Measurements from ENCODE around the gene NME7.

Gene NME7

DNA sequence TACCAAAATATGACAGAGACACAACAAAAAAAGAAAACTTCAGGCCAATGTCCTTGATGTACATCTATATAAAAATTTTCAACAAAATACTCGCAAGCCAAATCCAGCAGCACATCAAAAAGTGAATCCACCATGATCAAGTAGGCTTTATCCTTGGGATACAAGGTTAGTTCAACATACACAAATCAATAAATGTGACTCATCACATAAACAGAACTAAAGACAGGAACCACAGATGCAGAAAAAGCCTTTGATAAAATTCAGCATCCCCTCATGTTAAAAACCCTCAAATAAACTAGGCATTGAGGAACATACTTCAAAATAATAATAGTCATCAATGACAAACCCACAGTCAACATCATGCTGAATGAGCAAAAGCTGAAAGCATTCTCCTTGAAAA, 101.5 kb downstream of the NME7 start:
- DNase-seq (ENCODE audit: low spot score): no peak
- TF ChIP-seq, protein P1, sequence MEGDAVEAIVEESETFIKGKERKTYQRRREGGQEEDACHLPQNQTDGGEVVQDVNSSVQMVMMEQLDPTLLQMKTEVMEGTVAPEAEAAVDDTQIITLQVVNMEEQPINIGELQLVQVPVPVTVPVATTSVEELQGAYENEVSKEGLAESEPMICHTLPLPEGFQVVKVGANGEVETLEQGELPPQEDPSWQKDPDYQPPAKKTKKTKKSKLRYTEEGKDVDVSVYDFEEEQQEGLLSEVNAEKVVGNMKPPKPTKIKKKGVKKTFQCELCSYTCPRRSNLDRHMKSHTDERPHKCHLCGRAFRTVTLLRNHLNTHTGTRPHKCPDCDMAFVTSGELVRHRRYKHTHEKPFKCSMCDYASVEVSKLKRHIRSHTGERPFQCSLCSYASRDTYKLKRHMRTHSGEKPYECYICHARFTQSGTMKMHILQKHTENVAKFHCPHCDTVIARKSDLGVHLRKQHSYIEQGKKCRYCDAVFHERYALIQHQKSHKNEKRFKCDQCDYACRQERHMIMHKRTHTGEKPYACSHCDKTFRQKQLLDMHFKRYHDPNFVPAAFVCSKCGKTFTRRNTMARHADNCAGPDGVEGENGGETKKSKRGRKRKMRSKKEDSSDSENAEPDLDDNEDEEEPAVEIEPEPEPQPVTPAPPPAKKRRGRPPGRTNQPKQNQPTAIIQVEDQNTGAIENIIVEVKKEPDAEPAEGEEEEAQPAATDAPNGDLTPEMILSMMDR (IDR thresholded peaks at IDR 0.05; ENCODE audit: extremely low read depth, insufficient read depth, missing control alignments): no peak
- in situ Hi-C loops (cut with MboI; ENCODE audit: low pct_unique_long_range_greater_than_20kb, low sequenced_read_pairs, unreplicated experiment): no loop called here

DNA sequence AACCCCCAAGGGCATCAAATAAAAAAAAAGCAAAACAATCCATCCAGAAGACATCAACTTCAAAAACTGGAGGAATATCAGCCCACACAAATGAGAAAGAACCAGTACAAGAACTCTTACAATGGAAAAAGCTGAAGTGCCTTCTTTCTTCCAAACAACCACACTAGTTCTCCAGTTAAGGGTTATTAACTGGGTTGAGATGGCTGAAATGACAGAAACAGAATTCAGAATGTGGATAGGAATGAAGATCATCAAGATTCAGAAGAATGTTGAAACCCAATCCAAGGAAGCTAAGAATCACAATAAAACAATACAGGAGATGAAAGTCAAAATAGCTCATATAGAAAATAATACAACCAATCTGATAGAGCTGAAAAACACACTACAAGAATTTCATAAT, 104.5 kb downstream of the NME7 start:
- DNase-seq (ENCODE audit: low spot score): no peak
- TF ChIP-seq, protein P1 (IDR thresholded peaks at IDR 0.05; ENCODE audit: extremely low read depth, insufficient read depth, missing control alignments): no peak
- in situ Hi-C loops (cut with MboI; ENCODE audit: low pct_unique_long_range_greater_than_20kb, low sequenced_read_pairs, unreplicated experiment): no loop called here

DNA sequence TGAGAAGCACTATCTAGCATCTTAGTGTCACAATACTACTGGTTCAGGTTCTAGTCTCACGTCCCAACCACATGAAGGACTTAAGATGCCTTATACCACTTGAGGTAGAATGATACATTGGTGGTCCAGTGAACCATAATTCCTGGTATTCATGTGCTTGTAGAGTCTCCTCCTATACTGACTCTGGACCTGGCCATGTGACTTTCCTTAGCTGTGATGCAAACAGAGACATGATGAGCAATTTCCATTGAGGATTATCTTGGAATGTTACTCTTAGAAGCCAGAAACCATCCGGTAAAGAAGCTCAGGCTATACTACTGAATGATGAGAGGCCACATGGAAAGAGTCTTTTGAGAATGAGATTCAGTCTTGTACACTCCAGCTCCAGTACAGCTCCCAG, 105.7 kb downstream of the NME7 start:
- no peak for DNase-seq (ENCODE audit: low spot score)
- TF ChIP-seq, protein P1 (IDR thresholded peaks at IDR 0.05; ENCODE audit: extremely low read depth, insufficient read depth, missing control alignments): no peak
- in situ Hi-C loops (cut with MboI; ENCODE audit: low pct_unique_long_range_greater_than_20kb, low sequenced_read_pairs, unreplicated experiment): no loop called here

- TF ChIP-seq, protein P1 (IDR thresholded peaks at IDR 0.05; ENCODE audit: extremely low read depth, insufficient read depth, missing control alignments): no peak
- no peak for DNase-seq (ENCODE audit: low spot score)
- in situ Hi-C loops (cut with MboI; ENCODE audit: low pct_unique_long_range_greater_than_20kb, low sequenced_read_pairs, unreplicated experiment): no loop called here
These were observed 107.0 kb downstream of the NME7 start for GRCh38 chr1:169260478-169261151.

DNA sequence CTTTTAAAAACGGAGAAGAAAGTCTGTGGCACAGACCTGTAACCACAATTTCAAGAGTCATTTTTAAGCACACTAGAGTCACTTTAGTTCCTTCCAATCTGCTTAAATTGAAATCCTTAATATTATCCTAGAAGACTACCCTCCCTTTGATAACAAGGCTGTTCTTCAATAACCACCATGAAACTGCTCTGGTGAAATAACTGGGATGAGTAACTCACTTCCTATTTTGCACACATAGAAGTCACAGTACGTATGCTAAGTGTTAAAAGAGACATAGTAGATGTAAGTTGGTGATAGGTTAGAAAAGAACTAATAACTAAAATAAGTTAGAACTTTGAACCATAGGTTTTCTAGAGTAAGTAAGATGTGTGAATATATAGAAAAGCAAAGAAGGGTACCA, 107.8 kb downstream of the NME7 start:
- no peak for DNase-seq (ENCODE audit: low spot score)

GRCh38 chr1:169250795-169251194, 116.8 kb downstream of the NME7 start:
- TF ChIP-seq, protein P1 (IDR thresholded peaks at IDR 0.05; ENCODE audit: extremely low read depth, insufficient read depth, missing control alignments): no peak
- DNase-seq (ENCODE audit: low spot score): no peak
- in situ Hi-C loops (cut with MboI; ENCODE audit: low pct_unique_long_range_greater_than_20kb, low sequenced_read_pairs, unreplicated experiment): no loop called here

More for the DNA sequence above, 107.8 kb downstream of the NME7 start:
- TF ChIP-seq, protein P1 (IDR thresholded peaks at IDR 0.05; ENCODE audit: extremely low read depth, insufficient read depth, missing control alignments): no peak
- in situ Hi-C loops (cut with MboI; ENCODE audit: low pct_unique_long_range_greater_than_20kb, low sequenced_read_pairs, unreplicated experiment): no loop called here
